Kidney epithelial cell (primary cell): ENCODE measurements around the gene TRIM10. TPM values are rescaled to one million over a fixed set of nuclear protein-coding genes. Genes with fewer than 3 reads are reported as not detected.
A peak's percentile ranks its signal among the peaks of the same experiment; 100 is the strongest.

Experiments used
- DNase-seq: peaks from one replicate; pipeline ENCODE4 v3.0.0-alpha.2; 2010; ENCODE audit warnings: low read depth
- H3K27me3 ChIP-seq: 2 replicates; pipeline ENCODE4 v1.6.0; 2011; ENCODE audit warnings: low read length; ENCODE audit not compliant: control insufficient read depth, insufficient read depth
- H3K36me3 ChIP-seq: 2 replicates; pipeline ENCODE4 v1.5.1; 2011; ENCODE audit warnings: low read length; ENCODE audit not compliant: control insufficient read depth, insufficient read depth
- H3K4me3 ChIP-seq: 2 replicates; pipeline ENCODE4 v1.5.1; 2011; ENCODE audit warnings: low read depth, mild to moderate bottlenecking, control low read depth, low read length
- total RNA-seq: library from RNA; depleted of rRNA; stranded (reverse); fragments of >200 nt; gene quantifications from 2 replicates; pipeline ENCODE4 v1.2.3, GENCODE V29; 2015
- TF ChIP-seq, protein P1 (sequence below): IDR thresholded peaks from 2 replicates; pipeline ENCODE4 v1.5.1; 2011; ENCODE audit warnings: mild to moderate bottlenecking, moderate library complexity, low read length, control low read depth, inconsistent platforms; ENCODE audit not compliant: insufficient read depth, poor library complexity, severe bottlenecking

The TRIM10 gene
- total RNA-seq, 1 donor from 2014 or later, result not detected

DNA sequence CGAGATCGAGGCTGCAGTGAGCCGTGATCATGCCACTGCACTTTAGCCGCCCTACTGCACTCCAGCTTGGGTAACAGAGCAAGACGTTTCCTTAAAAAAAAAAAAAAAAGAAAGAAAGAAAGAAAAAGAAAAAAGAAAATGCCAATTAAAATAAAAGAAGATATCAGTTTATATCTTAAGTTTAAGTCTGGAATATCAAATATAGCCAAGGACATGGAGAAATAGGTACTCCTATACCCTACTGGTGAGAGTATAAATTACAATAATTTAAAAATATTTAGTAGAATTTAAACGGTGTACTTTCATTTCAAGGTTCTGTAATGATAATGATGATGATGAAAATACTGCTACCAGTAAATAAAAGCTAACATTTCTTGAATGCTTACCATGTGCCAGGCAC is 44.3 kb downstream of the TRIM10 start:
- H3K4me3 ChIP-seq, result no peak overlapping the region
- TF ChIP-seq, protein P1, sequence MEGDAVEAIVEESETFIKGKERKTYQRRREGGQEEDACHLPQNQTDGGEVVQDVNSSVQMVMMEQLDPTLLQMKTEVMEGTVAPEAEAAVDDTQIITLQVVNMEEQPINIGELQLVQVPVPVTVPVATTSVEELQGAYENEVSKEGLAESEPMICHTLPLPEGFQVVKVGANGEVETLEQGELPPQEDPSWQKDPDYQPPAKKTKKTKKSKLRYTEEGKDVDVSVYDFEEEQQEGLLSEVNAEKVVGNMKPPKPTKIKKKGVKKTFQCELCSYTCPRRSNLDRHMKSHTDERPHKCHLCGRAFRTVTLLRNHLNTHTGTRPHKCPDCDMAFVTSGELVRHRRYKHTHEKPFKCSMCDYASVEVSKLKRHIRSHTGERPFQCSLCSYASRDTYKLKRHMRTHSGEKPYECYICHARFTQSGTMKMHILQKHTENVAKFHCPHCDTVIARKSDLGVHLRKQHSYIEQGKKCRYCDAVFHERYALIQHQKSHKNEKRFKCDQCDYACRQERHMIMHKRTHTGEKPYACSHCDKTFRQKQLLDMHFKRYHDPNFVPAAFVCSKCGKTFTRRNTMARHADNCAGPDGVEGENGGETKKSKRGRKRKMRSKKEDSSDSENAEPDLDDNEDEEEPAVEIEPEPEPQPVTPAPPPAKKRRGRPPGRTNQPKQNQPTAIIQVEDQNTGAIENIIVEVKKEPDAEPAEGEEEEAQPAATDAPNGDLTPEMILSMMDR, result peak; percentile 1
- no peak for DNase-seq
- no peaks in the 10 kb centered on the region for H3K36me3 ChIP-seq
- H3K27me3 ChIP-seq, result peaks cover 11% of the 10 kb centered on the region

DNA sequence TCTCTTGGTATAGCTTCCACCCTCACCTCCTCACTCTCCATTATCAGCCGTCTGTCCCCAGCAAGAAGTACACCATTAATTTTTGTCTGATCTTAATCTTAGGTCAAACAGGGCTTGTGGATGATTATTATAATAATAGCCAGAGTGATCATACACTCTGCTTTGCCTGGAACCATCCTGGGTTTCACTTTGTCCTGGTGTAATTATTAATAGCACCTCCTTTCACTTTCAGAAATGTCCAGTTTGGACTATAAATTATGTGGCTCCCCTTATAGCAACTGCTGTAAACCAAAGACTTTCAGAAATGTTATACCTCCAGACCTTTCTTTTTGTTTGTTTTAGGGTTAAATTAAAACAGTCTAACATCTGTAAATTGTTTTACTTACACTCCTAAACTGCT is 47.2 kb downstream of the TRIM10 start:
- DNase-seq, result no peak
- Histone ChIP-seq H3K36me3 (no peaks in the 10 kb centered on the region), H3K4me3 (no peak overlapping the region), H3K27me3 (peaks cover 22% of the 10 kb centered on the region)
- TF ChIP-seq, protein P1, result no peak

DNA sequence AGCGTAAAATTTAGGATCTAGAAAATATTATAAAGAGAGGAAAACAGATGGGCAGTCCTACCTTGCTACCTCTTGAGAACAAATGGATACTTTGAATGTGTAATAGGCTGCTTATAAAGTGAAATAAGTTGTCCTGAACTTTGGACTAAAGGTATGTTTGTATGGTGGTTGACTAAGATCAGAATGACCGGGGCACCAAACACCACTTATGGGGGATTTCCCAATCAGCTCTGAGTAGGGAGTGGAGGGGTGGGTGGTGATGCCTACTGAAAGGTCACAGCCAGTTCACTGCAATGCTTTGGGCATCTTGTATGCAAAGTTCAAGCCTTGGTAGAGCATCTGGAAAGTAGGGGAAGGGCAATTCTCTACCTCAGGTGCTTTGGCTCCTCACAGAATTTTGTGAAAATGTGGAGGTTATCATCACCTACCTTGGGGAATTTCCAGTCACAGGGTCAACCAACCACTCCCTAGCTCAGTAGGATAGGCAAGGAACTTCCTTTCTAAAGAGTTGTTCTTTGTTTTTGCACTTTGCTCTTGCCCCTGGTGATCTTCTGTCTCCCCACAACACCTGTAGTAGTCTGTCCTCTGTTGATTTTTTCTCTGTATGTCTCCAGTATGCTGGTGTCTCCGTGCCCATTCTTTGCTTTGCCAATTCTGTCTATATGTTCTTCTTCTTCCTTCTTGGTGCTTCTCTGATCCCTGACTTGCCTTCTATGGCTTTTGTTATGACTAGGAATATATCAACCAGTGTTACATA is 47.8 kb downstream of the TRIM10 start, which contains the start of gene TRIM31:
TSS of gene TRIM31 (minus strand) at position 88 of the 757 bp plus-strand sequence. CDS start 285 bp downstream, outside the sequence.
- DNase-seq, result no peak
- no peaks in the 10 kb centered on the region for H3K36me3 ChIP-seq
- peaks cover 22% of the 10 kb centered on the region for H3K27me3 ChIP-seq
- H3K4me3 ChIP-seq, result no peak within 1 kb of the TSS
- TF ChIP-seq, protein P1, result no peak

DNA sequence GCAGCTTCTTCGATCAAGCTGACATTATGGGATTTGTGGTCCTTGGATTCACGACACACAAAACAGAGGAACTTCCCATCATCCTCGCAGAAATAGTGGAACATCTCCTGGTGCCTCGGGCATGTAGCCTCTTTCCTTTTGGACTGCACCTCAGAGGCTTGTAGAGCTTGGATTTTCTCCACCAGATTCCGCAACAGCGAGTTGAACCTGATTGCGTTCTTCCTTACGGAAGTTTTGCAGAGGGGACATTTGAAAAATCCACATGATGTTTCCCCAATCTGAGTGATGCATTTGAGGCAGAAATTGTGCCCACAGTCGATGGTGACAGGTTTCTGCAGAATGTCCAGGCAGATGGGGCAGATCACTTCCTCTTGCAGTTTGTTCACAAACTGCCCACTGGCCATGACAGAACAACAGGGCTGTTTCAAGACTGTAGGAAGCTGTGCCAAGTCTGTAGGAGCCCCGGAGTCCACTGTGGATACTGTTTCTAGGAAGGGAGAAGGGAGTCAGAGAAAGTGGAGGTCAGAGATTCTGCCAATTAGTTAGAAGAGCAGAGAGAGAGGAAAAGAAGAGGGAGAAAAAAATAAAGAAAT is 48.5 kb downstream of the TRIM10 start:
- peaks cover 22% of the 10 kb centered on the region for H3K27me3 ChIP-seq
- no peak overlapping the region for H3K4me3 ChIP-seq

DNA sequence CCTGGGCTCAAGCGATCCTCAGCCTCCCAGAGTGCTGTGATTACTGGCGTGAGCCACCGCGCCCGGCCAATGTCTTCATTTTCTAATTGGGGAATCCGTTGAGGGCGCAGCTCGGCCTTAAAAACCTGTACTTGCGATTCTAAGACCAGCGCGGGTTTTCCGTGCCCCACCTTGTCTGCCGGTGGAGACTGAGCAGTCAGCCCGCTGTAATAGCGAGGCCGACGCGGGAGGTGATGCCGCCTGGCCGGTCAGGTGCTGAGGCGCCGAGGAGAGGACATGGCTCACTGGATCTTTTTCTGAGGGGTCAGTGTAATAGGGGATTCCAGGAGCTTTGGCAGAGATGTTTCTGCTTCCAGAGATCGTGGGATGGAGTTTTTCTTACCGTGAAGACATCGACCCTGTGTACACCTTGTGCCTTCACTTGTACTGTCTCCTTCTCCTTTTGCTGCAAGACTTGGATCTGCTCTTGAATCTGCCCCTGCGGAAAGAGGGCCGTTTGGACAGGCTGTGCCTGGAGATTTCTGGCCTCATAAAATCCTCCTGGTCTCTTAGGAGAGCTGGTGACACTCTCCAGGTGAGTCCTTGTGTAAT is 49.6 kb downstream of the TRIM10 start:
- TF ChIP-seq, protein P1, result no peak
- DNase-seq, result no peak
- Histone ChIP-seq H3K36me3 (no peaks in the 10 kb centered on the region), H3K4me3 (no peak overlapping the region), H3K27me3 (peaks cover 22% of the 10 kb centered on the region)

More for the DNA sequence above, 48.5 kb downstream of the TRIM10 start:
- DNase-seq, result no peak
- TF ChIP-seq, protein P1, result no peak
- H3K36me3 ChIP-seq, result no peaks in the 10 kb centered on the region
